Measurements from ENCODE around the gene ZNF583.

ZNF583 gene

GRCh38 chr19:56403764-56404704 is at the start of gene ZNF583:
Gene ZNF583, plus strand, starts transcription at chr19:56404332. Its CDS starts 2,783 bp downstream, at chr19:56407115.
- DNase-seq = peak; percentile 57

- DNase-seq = no peak
Measured at GRCh38 chr19:56355517-56355916, 48.6 kb upstream of the ZNF583 start.

GRCh38 chr19:56356944-56357343 is 47.2 kb upstream of the ZNF583 start:
- DNase-seq = no peak

GRCh38 chr19:56360841-56361240 is 43.3 kb upstream of the ZNF583 start:
- no peak for DNase-seq

GRCh38 chr19:56367829-56368711 is 36.1 kb upstream of the ZNF583 start:
- peak; percentile 46 for DNase-seq

- no peak for DNase-seq
Measured at GRCh38 chr19:56369886-56370676, 34.1 kb upstream of the ZNF583 start.

GRCh38 chr19:56372281-56372680 is 31.9 kb upstream of the ZNF583 start:
- DNase-seq = no peak

GRCh38 chr19:56377105-56377924 is 26.8 kb upstream of the ZNF583 start:
- DNase-seq = no peak

GRCh38 chr19:56383826-56384605 is 20.1 kb upstream of the ZNF583 start:
- no peak for DNase-seq

GRCh38 chr19:56393119-56394012 is 10.8 kb upstream of the ZNF583 start, which contains the start of gene ZNF582:
Gene ZNF582, minus strand, starts transcription at chr19:56393534. Its CDS starts 1,782 bp downstream, at chr19:56391752.
- peak; percentile 11 for DNase-seq

GRCh38 chr19:56398809-56399208 is 5.3 kb upstream of the ZNF583 start:
- DNase-seq = no peak

- no peak for DNase-seq
Measured at GRCh38 chr19:56400485-56400884, 3.6 kb upstream of the ZNF583 start.

GRCh38 chr19:56403261-56403660 is 871 bp upstream of the ZNF583 start:
- no peak for DNase-seq

GRCh38 chr19:56404705-56405056 is 549 bp downstream of the ZNF583 start:
- no peak for DNase-seq

GRCh38 chr19:56405062-56405461 is 930 bp downstream of the ZNF583 start:
- DNase-seq = no peak

- no peak for DNase-seq
Measured at GRCh38 chr19:56423276-56423984, 19.3 kb downstream of the ZNF583 start.

- no peak for DNase-seq
Measured at GRCh38 chr19:56423985-56424353, 19.8 kb downstream of the ZNF583 start.

- no peak for DNase-seq
Measured at GRCh38 chr19:56441206-56441792, 37.2 kb downstream of the ZNF583 start.

GRCh38 chr19:56474308-56474707 is 70.2 kb downstream of the ZNF583 start:
- no peak for DNase-seq
